CD4-positive, alpha-beta T cell treated with Interleukin-17A for 1 hour (primary cell): Measurements from ENCODE around the gene JPH3.

Source experiments
- DNase-seq: peaks from one replicate; pipeline ENCODE4 v3.0.0-alpha.2; 2020

JPH3 gene

GRCh38 chr16:87627542-87628245, 25.4 kb downstream of the JPH3 start:
- no peak for DNase-seq

GRCh38 chr16:87628246-87628923, 26.1 kb downstream of the JPH3 start:
- DNase-seq: no peak

- DNase-seq: no peak
Measured at GRCh38 chr16:87628940-87629339, 26.6 kb downstream of the JPH3 start.

- no peak for DNase-seq
Measured at GRCh38 chr16:87631067-87631466, 28.8 kb downstream of the JPH3 start.

GRCh38 chr16:87634411-87634810, 32.1 kb downstream of the JPH3 start:
- no peak for DNase-seq

GRCh38 chr16:87635541-87636049, 33.3 kb downstream of the JPH3 start:
- peak; percentile 68 for DNase-seq

- DNase-seq: peak; percentile 80
Measured at GRCh38 chr16:87636050-87636684, 33.9 kb downstream of the JPH3 start.

GRCh38 chr16:87636741-87637140, 34.4 kb downstream of the JPH3 start:
- DNase-seq: no peak

GRCh38 chr16:87637357-87637756, 35.0 kb downstream of the JPH3 start:
- no peak for DNase-seq

- no peak for DNase-seq
Measured at GRCh38 chr16:87638736-87639135, 36.4 kb downstream of the JPH3 start.

GRCh38 chr16:87641721-87642120, 39.4 kb downstream of the JPH3 start:
- DNase-seq: no peak

GRCh38 chr16:87642491-87642890, 40.2 kb downstream of the JPH3 start:
- DNase-seq: no peak

- DNase-seq: no peak
Measured at GRCh38 chr16:87644186-87644585, 41.9 kb downstream of the JPH3 start.

- no peak for DNase-seq
Measured at GRCh38 chr16:87644596-87644995, 42.3 kb downstream of the JPH3 start.

GRCh38 chr16:87645802-87646201, 43.5 kb downstream of the JPH3 start:
- no peak for DNase-seq

- DNase-seq: no peak
Measured at GRCh38 chr16:87647431-87648185, 45.3 kb downstream of the JPH3 start.

GRCh38 chr16:87648236-87648635, 45.9 kb downstream of the JPH3 start:
- no peak for DNase-seq

GRCh38 chr16:87648698-87649487, 46.6 kb downstream of the JPH3 start:
- DNase-seq: no peak

- DNase-seq: no peak
Measured at GRCh38 chr16:87652386-87652785, 50.1 kb downstream of the JPH3 start.

- no peak for DNase-seq
Measured at GRCh38 chr16:87652799-87653198, 50.5 kb downstream of the JPH3 start.

- no peak for DNase-seq
Measured at GRCh38 chr16:87653234-87653633, 50.9 kb downstream of the JPH3 start.

- DNase-seq: no peak
Measured at GRCh38 chr16:87654826-87655225, 52.5 kb downstream of the JPH3 start.
